Fibroblast of skin of left biceps (primary cell): ENCODE data around the gene DNAI1.
"Not testable (repeated sequence)": the region's sequence is repeated elsewhere in the genome, so short reads cannot be mapped to it uniquely, and the experiment has no call there.

Experiments used
- DNase-seq, 2 experiments: peaks; one replicate each; pipeline ENCODE4 v3.0.0-alpha.2; 2013; ENCODE audit warnings: low read depth in 2 of 2

DNAI1 gene

DNA sequence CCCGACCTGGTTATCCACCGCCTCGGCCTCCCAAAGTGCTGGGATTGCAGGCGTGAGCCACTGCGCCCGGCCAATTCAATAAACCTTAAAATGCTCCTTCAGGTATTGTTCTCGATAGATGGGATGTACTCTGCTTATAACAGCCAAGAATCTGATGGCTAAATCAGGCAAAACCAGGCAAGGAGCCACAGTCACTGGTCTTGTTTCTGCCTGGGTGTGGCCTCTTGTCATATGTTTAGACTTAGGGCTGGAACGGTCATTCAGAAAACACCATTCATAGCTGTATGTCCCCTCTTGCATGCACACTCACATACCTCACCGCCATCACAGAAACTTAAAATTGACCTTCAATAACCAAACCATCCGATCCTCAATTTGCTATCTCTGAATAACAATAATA is 8.0 kb upstream of the DNAI1 start:
- no peak for DNase-seq

DNA sequence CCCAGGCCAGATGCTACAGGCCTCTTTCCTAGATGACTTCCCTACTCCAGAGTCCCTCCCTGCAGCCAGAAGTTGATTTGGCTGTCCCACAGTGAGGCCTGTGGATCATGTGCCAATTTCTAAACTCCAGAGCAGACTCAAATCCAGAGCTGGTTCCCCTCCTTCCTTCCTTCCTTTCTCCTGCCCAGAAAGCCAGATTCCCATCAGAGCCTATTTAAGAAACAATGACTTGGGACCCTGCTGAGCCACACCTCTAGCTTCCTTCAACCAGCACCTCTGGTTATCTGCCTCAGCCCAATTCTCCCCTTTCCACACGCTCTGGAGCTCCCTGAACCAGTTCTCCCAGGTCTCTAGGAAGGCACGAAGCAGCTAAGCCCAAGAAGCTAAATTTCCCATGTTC is 7.5 kb upstream of the DNAI1 start:
- no peak for DNase-seq

DNA sequence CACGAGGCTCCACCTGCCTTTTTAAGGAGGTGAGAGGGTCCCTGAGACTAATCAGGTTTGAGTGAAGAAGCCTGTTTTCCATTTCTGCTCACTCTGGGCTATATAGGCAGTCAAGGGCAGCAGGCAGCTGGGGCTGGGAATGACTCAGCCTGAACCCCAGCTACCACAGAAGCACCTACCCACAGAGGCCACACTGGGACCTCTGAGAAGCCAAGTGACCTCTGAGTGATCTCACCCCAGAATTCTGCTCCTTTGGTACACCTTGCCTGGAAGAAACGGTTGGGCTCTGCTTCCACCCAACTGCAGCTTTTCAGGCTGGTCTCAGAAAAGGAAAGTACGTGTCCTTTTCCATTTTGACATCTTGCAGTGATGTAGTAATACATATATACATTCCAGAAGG is 7.1 kb upstream of the DNAI1 start:
- DNase-seq: no peak

DNA sequence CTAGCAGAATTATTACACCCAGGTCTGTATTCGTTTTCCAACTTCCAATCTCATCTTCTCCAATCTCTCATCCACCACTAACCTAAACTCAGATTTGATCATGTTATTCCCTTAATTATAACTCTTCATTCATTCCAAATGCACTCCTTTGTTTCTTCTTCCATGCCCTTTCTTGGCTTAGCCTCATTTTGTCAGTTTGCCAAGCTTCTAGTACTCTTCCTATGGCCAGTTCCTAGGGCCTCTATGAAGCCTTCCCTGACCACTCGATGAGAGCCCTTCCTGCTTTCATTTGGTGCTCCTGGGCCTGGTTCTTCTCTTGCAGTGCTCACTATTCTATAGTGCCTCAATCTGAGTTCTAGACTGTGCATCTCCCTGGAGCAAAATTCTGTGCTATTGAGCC is 6.0 kb upstream of the DNAI1 start:
- no peak for DNase-seq

DNA sequence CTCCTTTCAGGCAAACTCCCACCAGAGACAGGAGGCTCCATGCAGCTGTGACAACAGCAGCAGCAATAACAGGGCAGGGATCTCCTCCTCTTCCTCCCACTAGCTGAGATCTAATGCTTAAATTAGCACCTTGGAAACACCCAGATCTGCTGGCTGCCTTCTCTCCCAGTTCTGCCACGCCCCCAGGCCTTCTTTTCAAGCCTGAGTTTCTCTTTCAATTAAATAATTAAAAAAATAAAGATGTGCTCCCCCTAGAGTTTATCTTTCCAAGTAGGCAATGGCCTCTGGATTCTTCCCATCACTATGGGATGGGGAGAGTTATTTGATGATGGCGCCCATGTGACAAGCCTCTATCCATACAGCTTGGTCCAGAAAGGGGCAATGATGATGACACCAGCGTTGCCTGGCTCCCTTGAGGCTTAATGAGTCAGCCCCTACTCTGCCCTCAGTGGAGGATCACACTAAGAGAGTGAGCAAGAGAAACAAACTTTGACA is 4.0 kb upstream of the DNAI1 start:
- DNase-seq: no peak

DNA sequence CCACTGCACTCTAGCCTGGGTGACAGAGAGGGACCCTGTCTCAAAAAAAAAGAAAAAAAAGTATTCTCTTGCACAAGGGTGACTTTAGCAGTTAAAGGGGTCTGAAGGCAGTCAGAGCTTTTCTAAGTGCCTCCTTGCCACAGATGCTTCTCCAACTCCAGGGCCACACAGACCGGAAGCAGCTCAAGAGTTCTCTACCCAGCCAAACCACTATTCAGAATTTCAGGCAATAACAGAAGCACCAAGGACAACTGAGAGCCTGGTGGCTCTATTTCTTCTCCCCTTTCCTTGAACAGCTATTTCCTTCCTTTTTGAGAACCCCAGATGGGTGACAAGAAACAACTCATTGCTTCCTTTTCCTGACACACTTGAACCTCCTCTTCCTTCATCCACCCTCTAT is 2.5 kb upstream of the DNAI1 start:
- DNase-seq: no peak

DNA sequence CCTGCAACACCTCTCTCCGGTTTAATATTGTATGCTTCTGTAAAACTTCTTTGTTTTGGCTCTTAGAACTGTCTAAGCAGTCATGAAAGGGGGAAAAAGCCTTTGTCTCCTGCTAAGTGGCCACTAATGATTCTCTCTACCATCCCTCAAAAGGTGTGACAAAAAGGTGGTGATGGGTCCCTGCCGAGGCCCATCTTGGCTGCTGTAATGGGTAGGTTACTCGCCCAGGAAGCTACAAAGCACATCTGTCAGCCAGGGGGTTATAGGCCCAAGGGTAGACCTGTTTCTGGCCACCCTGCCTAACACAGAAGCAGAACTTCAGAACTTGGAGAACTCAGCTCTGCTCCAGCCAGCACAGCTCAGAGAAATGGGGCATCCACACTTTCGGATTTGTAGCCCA is 1.9 kb upstream of the DNAI1 start:
- DNase-seq: no peak

DNA sequence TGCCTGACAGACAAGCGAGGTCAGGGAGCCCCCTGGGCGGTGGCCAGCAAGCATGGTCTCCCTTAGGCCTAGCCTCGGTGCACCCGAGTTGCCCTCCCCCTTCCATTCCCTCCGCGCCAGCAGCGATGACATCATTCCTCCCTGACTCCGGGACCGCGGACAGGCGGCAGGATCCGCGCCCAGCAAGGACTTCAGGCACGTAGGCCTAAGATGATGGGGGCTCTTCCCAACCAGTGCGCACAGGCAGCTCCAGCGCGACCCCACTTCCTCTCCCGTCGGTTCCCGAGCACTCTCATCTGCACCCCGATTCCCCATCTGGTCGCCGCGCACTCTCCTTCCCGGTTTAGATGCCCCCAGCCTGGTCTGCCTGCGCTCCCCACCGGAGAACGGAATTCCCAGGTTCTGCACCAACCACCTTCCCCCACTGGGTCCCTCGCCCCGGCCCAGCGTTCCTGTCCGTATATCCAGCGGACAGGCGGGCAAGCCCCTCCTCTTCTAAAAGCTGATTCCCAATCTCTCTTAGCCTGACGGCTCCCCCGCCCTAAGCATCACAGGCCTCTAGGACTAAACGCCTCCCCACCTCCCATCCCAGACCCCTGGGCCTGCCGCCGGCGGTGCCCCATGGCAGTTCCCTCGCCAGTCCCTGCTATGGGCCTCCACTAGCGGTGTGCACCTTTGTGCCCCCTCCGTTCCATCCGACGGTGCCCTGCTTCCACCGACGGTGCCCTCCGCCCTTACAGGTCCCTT is 1.2 kb upstream of the DNAI1 start:
- peak; percentile 26 to 35 for DNase-seq

DNA sequence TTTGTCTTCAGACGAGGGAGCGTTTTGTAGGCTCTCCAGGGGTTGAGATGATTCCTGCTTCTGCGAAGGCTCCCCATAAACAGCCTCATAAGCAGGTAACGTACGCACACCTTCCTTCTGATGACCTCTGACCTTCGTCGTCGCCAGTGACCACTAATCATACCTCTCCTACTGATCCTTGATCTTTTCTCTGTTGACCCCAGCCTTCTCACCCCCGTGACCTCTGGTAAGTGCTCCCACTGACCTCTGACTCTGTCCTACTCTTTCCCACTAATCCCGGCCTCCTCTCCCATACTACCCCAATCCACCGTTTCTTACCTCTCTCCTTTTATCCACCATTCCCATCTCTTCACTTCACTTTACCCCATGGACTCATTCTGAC is 345 bp downstream of the DNAI1 start:
- DNase-seq: no peak

DNA sequence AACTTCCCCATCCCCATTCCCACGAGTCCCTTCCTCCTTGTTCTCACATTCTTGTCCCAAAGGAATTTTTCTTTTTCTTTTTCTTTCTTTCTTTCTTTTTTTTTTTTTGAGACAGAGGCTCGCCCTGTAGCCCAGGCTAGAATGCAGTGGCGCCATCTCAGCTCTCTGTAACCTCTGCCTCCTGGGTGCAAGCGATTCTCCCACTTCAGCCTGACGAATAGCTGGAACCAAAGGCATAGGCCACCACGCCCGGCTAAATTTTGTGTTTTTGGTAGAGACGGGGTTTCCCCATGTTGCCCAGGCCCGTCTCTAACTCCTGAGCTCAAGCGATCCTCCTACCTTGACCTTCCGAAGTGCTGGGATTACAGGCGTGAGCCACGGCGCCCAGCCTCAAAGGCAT is 751 bp downstream of the DNAI1 start:
- DNase-seq: no peak

DNA sequence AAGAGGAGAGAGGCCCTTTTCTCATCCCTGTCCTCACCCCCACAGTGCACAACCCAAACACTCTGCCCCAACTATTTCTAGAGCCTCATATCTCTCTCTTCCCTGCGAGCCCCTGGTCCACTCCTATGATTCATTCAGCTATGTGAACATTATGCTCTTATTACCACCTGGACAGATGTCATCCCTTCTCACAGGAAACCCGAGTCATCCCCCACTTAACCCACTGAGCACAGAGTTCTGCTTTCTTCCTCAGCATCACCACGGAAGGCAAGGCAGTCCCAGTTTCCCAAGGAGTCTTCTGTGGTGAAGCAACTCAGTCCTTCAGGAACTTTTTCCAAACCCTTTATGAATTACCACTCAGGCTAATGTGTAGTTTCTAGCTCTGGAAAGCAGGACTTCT is 1.3 kb downstream of the DNAI1 start:
- DNase-seq: no peak

DNA sequence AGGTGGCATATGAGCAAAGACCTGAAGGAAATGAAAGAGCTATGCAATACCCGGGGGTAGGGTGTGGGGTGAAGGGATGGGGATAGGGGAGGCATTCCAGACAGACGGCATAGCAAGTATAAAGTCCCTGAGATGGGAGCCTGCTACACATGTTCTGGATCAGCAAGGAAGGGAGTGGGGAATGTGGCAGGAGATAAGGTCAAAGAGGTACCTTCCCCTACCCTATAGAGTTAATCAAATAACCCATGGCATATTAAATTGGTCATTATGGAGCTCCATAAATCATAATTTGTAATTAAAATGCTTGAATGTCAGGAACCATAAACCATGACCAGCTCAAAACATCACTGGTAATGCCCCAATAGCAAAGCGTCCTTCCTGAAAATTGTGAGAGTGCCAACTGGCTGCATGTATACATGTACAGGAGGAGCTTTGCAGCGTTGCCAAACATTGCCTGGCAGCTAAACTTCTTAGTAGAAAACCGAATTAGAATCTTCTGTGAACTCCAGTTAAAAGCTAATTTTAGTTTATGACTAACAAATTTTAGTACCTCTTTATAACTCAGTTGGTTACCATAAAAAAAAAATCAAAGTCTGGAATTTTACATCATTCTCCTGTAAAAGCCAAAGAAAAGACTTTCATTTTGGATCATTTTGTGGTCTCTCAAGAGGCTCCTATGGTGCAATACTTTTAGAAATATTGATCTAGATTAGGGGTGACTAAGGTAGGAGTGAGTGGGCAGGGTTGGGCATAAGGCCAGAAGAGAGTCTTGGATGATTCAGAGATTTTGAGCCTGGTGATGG is 4.7 kb downstream of the DNAI1 start:
- DNase-seq: peak; percentile 52 to 54

DNA sequence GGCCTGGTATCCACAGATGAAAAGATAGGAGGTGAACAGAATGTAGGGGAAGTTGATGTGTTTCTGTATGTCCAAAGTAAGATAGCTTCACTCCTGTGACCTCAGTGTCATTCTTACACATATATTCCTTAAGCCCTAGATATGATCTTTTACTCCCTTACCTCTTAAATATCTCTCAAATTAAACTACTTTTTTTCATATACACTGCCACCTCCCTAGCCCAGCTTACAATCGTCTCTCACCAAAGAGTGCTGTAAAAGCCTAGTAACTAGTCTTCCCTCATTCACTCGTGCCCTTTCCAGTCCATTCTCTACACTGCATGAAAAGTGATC is 5.3 kb downstream of the DNAI1 start:
- DNase-seq: no peak

DNA sequence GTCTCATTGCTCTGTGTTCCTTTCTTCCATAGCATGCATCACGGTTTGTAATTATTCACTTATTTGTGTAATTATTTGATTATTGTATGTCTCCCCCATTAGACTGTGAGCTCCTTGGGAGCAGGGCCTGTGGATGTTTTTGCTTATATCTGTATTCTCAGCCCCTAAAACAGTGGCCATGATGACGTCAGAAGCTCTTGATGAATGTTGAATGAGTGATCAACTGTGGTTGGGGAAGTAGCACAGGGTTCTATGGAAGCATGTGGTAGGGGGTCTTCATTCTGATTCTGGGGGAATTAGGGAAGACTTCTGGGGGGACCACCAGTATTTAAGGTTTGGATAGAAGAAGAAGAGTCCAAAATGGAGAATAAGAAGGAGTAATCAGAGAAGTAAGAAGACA is 6.0 kb downstream of the DNAI1 start:
- DNase-seq: no peak

DNA sequence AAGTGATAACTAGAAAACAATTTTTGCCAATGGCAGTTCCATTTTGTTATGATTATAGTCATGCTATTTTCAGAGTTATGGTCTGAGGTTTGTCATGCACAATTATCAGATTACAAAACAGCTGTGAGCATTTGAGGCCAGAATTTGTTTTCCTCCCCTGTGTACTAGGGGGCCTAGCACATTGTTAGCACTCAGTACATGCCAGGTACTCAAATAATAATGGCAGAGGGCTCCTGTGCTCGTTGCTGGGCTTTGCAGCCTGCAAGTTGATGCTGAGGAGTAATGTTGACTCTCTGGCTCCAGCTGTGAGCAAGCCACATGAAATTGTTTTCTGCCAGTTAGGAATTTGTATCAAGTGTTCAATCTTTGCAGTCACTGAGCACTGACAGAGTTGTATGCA is 6.9 kb downstream of the DNAI1 start:
- DNase-seq: no peak

DNA sequence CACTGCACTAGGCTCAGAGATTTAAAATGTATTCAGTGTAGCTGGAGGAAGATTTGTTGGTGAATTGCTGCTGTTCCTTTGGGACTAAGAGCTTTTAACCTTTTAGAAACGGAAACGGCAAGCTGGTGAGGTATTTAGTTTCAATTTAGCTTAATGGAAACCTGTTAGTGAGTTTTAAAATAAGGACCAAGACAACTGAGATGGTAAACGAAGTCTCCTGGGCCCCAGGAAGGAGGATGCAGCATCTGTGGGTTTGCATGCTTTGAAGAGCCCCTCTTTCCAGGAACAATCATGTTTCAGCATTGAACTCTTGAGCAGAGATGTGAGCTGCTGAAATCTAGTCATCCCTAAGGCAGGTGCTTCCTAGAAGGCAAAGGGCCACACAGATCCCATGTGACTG is 16.5 kb downstream of the DNAI1 start:
- no peak for DNase-seq

DNA sequence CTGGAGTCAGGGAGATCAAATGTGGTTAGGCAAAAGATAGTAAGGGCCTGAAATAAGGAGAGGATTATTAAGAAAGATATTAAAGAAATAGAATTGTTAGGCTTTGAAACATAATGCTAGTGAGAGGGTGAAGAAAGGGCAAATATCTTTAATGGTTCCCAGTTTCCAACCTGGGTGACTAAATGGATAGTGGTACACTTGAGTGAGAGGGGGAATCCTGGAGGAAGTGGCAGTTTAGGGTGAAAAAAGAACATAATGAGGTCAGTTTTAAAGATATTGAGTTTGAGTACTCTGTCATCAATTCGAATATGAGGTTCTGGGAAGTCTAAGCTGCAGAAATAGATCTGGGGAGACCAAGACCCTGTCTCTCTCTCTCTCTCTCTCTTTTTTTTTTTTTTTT is 18.9 kb downstream of the DNAI1 start:
- no peak for DNase-seq

DNA sequence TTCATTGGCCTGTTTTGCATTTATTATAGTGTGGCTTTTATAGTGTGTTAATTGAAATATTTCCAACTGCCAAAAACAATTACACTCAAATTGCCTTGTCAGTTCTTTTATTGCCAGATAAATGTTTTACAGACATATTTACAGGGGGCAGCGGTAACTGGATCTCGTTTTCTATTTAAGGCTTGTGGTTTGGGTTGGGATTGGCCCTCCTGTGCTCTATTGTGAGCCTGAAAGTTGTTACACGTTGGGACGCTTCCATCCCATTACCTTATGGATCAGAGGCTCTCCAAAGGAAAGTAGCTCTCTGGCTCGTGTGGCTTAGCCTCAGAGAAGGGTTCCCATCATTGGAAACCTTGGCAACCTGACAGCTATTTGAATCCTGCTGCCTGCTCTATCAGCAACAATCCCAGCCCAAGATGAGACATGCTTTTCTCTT is 20.8 kb downstream of the DNAI1 start:
- no peak for DNase-seq

DNA sequence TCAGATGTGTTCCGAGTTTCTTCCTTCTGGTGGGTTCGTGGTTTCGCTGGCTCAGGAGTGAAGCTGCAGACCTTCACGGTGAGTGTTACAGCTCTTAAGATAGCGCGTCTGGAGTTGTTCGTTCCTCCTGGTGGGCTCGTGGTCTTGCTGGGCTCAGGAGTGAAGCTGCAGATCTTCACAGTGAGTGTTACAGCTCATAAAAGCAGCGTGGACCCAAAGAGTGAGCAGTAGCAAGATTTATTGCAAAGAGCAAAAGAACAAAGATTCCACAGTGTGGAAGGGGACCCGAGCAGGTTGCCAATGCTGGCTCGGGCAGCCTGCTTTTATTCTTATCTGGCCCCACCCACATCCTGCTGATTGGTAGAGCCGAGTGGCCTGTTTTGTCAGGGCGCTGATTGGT is 23.0 kb downstream of the DNAI1 start:
- not testable (repeated sequence) for DNase-seq

DNA sequence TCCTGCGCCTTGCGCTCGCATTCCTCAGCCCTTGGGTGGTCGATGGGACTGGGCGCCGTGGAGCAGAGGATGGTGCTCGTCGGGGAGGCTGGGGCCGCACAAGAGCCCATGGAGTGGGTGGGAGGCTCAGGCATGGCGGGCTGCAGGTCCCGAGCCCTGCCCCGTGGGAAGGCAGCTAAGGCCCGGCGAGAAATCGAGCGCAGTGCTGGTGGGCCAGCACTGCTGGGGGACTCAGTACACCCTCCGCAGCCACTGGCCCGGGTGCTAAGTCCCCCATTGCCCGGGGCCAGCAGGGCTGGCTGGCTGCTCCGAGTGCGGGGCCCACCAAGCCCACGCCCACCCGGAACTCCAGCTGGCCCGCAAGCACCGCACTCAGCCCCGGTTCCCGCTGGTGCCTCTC is 24.1 kb downstream of the DNAI1 start:
- DNase-seq: not testable (repeated sequence)

DNA sequence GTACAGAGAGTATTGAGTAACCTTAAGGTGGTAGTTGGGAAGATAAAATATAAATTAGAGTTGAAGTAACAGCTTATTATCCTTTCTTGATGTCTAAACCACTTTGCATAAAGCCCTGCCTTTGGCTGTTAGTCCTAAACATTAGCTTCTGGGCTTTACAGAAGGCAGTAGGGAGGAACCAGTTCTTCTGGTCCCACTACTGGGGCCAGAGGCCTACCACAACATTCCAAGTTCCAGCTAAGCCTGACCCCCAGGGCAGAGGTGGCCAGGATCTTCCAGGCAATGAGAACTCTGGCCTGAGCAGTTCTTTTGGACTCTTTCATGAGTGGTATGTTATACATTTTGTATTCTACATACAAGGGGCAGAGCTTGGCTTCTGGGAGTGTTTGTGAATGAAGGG is 26.1 kb downstream of the DNAI1 start:
- no peak for DNase-seq

DNA sequence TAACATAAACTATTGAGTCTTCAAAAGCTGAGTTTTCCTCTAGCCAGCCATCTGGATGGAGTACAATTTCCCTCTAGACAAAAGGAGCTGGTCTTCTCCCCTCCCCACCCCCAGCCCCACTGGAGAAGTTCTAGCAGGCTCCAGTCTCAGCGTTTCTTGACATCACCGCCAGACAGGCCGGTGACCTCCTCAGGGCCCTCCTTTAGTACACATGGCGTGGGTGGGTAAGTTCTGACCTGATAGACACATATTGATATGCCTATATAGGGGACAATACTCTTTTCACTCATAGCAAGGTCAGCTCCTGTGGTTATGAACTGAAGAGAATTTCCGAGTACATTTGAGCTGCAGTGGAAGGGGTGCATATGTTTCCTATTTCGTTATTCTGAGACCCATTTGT is 27.2 kb downstream of the DNAI1 start:
- no peak for DNase-seq

DNA sequence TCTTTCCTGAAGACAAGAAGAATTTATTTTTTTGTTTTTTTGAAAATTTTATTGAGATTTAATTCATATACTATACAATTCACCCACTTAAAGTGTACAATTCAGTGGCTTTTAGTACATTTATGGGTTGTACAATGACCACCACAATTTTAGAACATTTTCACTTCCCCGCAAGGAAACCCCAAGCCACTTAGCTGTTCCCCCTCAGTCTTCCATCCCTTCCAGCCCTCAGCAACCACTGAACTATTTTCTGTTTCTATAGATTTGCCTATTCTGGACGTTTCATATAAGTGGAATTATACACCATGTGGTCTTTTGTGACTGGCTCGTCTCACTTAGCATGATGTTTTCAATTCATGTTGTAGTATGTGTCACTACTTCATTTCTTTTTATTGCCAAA is 28.0 kb downstream of the DNAI1 start:
- no peak for DNase-seq
